HG03064 (cell line): ENCODE measurements around the gene CCDC182.

Experiments
- ATAC-seq: cut with Tn5 transposase; IDR thresholded peaks from one replicate; pipeline ENCODE4 v1.9.1; 2021; ENCODE audit warnings: low read depth; ENCODE audit not compliant: unreplicated experiment

CCDC182 gene

GRCh38 chr17:57704448-57704847 lies 40.7 kb downstream of the CCDC182 start:
- no peak for ATAC-seq

GRCh38 chr17:57703273-57703672 lies 41.8 kb downstream of the CCDC182 start:
- no peak for ATAC-seq

GRCh38 chr17:57701124-57701523 lies 44.0 kb downstream of the CCDC182 start:
- no peak for ATAC-seq

- ATAC-seq = no peak
Observed at GRCh38 chr17:57699751-57700219, 45.3 kb downstream of the CCDC182 start.

GRCh38 chr17:57697891-57698711 lies 47.0 kb downstream of the CCDC182 start:
- ATAC-seq = no peak

- ATAC-seq = no peak
Observed at GRCh38 chr17:57697197-57697596, 47.9 kb downstream of the CCDC182 start.

- no peak for ATAC-seq
Observed at GRCh38 chr17:57696050-57696449, 49.0 kb downstream of the CCDC182 start.
